Fibroblast of villous mesenchyme (primary cell): ENCODE results near the gene CORO1A. TPM values are rescaled to one million over a fixed set of nuclear protein-coding genes. Genes with fewer than 3 reads are reported as not detected.
"Not testable (repeated sequence)": the region's sequence is repeated elsewhere in the genome, so short reads cannot be mapped to it uniquely, and the experiment has no call there.

Experiments
- DNase-seq: peaks from one replicate; pipeline ENCODE4 v3.0.0-alpha.2; 2010; ENCODE audit warnings: low read depth
- H3K4me3 ChIP-seq: 2 replicates; pipeline ENCODE4 v1.5.1; 2011; ENCODE audit warnings: low read depth, mild to moderate bottlenecking, low read length
- total RNA-seq: library from RNA; depleted of rRNA; stranded (reverse); fragments of >200 nt; gene quantifications from 2 replicates; pipeline ENCODE4 v1.2.3, GENCODE V29; 2012
- TF ChIP-seq, protein P1 (sequence below): IDR thresholded peaks from 2 replicates; pipeline ENCODE4 v1.5.1; 2012; ENCODE audit warnings: low read depth, mild to moderate bottlenecking, low read length; ENCODE audit not compliant: insufficient read depth

Gene CORO1A
- total RNA-seq, 1 donor, result 3.5 TPM

DNA sequence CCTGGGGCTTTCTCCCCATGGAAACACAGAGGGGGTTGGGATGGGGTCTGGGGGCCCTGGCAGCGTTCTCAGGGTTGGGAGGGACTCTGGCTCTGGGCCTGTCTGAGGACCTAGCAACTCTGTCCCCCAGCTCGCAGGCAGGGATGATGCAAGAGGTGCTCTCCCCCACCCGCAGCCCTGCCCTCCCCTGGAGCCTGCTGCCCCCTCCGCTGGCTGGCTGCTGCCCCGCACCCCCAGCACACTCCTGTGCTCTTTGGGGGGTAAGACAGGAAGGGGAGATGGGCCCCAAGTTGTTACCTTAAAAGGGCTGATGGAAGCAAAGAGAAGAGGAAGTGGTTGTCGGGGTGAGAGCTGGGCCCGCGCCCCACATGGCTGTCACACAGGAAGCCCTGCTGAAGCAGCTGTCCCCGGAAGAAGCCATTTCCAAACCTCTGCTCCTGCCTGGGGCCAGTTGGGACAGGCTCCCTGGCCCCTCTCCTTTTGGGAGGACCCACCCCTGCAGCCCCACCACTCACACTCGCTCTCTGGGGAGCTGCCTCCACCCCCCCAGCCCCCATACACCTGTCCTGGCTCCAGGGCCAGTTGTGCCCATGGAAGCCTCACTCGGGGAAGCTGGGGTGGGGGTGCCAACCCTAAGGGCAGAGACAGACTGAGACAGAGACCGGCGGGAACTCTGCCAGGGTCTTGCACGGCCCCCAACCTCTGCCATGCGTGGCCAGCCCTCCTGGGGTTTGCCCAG, 2.5 kb downstream of the CORO1A start:
- no peak for DNase-seq
- TF ChIP-seq, protein P1, sequence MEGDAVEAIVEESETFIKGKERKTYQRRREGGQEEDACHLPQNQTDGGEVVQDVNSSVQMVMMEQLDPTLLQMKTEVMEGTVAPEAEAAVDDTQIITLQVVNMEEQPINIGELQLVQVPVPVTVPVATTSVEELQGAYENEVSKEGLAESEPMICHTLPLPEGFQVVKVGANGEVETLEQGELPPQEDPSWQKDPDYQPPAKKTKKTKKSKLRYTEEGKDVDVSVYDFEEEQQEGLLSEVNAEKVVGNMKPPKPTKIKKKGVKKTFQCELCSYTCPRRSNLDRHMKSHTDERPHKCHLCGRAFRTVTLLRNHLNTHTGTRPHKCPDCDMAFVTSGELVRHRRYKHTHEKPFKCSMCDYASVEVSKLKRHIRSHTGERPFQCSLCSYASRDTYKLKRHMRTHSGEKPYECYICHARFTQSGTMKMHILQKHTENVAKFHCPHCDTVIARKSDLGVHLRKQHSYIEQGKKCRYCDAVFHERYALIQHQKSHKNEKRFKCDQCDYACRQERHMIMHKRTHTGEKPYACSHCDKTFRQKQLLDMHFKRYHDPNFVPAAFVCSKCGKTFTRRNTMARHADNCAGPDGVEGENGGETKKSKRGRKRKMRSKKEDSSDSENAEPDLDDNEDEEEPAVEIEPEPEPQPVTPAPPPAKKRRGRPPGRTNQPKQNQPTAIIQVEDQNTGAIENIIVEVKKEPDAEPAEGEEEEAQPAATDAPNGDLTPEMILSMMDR, result no peak
- H3K4me3 ChIP-seq, result no peak overlapping the region

DNA sequence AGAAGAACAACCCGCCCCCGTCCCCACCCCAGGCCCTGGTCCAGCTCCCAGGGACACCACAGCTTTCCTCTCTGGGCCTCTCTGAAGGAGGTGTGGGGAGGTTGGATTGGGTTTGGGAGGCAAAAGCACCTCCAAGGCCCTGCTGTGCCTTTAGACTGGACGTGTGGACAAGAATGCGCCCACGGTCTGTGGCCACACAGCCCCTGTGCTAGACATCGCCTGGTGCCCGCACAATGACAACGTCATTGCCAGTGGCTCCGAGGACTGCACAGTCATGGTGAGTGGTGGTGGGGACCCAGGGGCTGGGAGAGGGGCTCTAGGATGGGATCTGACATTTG, 3.0 kb downstream of the CORO1A start:
- no peak overlapping the region for H3K4me3 ChIP-seq
- DNase-seq, result no peak
- TF ChIP-seq, protein P1, result no peak

DNA sequence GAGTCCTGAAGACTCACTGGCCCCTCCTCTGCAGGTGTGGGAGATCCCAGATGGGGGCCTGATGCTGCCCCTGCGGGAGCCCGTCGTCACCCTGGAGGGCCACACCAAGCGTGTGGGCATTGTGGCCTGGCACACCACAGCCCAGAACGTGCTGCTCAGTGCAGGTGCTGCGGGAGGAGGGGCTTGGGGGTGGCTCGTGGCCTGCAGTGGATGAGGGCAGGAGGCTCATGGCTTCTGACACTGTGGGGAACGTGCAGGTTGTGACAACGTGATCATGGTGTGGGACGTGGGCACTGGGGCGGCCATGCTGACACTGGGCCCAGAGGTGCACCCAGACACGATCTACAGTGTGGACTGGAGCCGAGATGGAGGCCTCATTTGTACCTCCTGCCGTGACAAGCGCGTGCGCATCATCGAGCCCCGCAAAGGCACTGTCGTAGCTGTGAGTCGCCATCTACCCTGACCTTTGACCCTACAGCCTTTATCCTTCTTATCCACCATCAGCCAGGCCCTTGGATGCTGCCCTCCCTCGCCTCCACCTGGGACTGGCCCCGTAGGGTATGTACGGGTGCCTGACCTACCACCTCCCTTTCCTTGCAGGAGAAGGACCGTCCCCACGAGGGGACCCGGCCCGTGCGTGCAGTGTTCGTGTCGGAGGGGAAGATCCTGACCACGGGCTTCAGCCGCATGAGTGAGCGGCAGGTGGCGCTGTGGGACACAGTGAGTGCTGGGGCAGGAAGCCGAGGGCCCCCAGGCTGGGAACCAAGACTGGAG, 3.6 kb downstream of the CORO1A start:
- no peak overlapping the region for H3K4me3 ChIP-seq
- TF ChIP-seq, protein P1, result peak; percentile 43
- peak; percentile 17 for DNase-seq

DNA sequence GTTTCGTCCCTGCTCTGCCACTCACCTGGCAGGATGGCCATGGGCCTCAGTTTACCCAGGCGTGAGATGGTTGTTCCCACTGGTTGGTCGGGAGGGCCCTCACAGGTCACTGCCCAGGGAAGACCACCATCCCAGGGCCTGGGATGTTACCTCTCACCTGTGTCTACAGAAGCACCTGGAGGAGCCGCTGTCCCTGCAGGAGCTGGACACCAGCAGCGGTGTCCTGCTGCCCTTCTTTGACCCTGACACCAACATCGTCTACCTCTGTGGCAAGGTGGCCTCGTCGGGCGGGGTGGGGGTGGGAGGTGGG, 4.1 kb downstream of the CORO1A start:
- TF ChIP-seq, protein P1, result no peak
- no peak for DNase-seq
- H3K4me3 ChIP-seq, result no peak overlapping the region

DNA sequence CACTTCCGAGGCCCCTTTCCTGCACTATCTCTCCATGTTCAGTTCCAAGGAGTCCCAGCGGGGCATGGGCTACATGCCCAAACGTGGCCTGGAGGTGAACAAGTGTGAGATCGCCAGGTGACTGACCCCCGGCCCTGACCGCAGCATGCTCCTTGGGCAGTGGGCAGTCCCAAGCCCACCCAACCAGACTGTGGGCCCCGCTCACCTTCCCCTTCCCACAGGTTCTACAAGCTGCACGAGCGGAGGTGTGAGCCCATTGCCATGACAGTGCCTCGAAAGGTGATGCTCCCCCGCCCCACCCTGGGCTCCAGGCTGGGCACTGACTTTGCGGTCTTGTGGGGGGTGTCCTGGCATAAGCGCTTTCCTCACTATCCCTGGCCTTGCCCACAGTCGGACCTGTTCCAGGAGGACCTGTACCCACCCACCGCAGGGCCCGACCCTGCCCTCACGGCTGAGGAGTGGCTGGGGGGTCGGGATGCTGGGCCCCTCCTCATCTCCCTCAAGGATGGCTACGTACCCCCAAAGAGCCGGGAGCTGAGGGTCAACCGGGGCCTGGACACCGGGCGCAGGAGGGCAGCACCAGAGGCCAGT, 4.7 kb downstream of the CORO1A start:
- TF ChIP-seq, protein P1, result no peak
- DNase-seq, result no peak
- H3K4me3 ChIP-seq, result no peak overlapping the region

DNA sequence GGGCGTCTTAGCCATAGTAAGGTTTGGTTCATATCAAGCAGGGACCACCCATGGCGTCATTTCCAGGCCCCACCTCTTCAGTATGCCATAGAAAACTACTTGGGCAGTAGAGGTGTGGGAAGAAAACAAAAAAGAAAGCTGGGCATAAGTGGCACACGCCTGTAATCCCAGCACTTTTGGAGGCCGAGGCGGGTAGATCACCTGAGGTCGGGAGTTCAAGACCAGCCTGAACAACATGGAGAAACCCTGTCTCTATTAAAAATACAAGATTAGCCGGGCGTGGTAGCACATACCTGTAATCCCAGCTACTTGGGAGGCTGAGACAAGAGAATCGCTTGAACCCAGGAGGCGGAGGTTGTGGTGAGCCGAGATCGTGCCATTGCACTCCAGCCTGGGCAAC, 7.8 kb downstream of the CORO1A start:
- DNase-seq, result not testable (repeated sequence)

DNA sequence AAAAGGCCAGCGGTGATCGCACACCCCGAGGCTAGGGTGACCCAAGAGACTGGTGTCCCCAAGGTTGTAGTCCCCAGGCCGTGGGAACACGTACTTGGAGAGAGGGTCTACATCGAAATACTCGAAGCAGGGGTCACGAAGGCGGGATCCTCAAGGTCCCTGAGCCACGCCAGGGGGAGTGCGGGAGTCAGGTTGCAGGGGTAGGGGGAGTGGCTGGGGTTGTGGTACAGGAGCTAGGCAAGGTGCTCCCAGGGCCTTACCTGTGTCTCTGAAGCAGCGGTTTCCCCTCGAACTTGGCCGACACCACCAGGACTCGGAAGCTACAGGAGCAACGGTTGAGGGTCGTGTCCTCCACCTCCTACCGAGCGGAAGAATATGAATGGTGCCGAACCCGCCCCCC, 9.7 kb downstream of the CORO1A start:
- H3K4me3 ChIP-seq, DNase-seq: not testable (repeated sequence)

More for the DNA sequence above, 7.8 kb downstream of the CORO1A start:
- H3K4me3 ChIP-seq, result not testable (repeated sequence)

DNA sequence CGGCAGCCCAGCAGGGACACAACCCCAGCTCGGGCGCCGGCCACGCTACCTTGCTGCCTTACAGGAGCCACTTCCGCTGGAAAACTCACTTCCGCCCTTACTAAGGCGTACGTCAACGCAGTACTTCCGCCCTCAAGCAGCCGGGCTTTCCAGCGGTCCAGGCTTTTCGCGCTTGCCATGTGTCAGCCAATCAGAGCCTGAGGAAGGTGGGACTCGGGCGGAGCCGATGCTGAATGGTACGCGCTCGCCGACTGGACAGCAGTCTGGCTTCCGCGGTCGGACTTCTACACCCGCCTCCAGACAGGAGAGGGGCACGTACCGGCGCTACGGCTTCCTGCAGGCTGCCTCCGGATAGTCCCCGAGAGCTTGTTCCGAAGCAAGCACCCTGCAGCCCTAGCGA, 10.2 kb downstream of the CORO1A start, which contains the start of the genes BOLA2B and SLX1A:
Gene BOLA2B (minus strand): TSS at position 52 of the 400 bp plus-strand sequence. CDS start 71 bp downstream, outside the sequence.
Gene SLX1A (plus strand): TSS at position 261 of the 400 bp plus-strand sequence. CDS start 210 bp downstream, outside the sequence.
- not testable (repeated sequence) for DNase-seq
- peak within 1 kb of the TSS; percentile 54 for H3K4me3 ChIP-seq

DNA sequence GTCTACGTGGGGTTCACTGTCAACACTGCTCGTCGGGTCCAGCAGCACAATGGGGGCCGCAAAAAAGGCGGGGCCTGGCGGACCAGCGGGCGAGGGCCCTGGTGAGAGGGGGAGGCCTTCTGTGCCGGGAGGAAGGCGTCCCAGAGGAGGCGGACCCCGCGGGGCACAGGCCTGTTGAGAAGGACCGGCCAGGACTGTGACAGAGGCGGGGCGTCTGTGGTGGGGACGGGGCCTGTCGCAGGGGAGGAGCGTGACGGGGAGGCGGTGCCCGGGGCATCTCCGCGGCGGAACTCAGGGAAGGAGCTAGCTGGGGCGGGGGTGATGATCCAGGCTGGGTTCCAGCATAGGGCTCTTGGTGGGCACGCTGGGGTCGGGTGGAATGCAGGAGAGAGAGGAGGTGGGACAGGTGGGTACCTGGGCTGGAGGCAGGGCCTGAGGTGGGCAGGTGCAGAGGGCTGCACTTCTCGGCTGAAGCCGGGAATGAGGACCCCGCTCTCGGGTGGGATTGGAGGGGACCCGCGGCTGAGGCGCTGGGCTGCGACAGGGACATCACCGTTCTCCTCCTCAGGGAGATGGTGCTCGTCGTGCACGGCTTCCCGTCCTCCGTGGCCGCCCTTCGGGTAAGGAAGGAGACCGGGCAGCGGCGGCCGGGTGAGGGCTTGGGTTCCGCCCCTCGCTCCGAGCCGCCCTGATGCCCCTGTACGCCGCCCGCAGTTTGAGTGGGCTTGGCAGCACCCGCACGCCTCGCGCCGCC, 10.9 kb downstream of the CORO1A start:
- DNase-seq, result not testable (repeated sequence)
- H3K4me3 ChIP-seq, result peak overlapping the region; percentile 54

DNA sequence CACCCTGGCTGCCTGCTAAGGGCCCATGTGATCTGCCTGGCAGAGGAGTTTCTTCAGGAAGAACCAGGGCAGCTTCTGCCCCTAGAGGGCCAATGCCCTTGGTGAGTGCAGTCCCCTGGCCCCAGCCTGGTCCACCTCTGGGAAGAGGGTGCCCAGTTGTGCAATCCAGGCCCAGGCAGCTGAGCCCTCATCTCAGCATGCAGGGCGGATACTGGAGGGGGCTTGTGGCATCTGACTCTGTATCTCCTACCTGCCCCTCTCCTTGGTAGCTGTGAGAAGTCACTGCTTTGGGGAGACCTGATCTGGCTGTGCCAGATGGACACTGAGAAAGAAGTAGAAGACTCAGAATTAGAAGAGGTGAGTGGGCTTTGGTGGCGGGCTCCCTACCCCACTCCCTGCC, 13.6 kb downstream of the CORO1A start:
- not testable (repeated sequence) for H3K4me3 ChIP-seq, DNase-seq

DNA sequence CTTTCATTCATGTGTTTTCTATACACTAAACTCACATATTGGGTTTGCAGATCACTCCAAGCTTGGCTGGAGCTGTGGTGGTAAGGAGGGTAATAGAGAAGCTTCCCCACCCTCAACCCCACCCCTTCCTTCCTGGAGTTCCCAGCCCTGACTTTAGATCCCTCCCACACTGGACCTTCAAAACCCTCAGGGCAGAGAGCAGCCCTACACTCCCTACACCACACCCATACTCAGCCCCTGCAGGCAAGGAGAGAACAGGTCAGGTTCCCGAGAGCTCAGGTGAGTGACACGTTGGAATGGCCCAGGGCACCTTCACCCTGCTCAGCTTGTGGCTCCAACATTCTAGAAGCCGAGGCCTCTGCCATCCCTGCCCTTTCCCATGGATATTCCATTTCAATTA, 15.6 kb downstream of the CORO1A start, which contains the start of gene SULT1A3:
Gene SULT1A3 (plus strand): TSS at position 207 of the 400 bp plus-strand sequence. CDS start 1,474 bp downstream, outside the sequence.
- not testable (repeated sequence) for H3K4me3 ChIP-seq, DNase-seq
